NCI-H748 (cell line): ENCODE results near the gene ATP6V0D1.
"Not testable (repeated sequence)": the region's sequence is repeated elsewhere in the genome, so short reads cannot be mapped to it uniquely, and the experiment has no call there.

Source experiments
- DNase-seq: peaks from one replicate; lab custom pipeline; 2025; ENCODE audit not compliant: unreplicated experiment; lab: John Stamatoyannopoulos, UW

ATP6V0D1 gene

GRCh38 chr16:67504031-67505021 lies 23.4 kb upstream of the ATP6V0D1 start:
- peak; percentile 60 for DNase-seq

GRCh38 chr16:67499106-67499505 lies 18.1 kb upstream of the ATP6V0D1 start:
- no peak for DNase-seq

- DNase-seq, result no peak
These were observed 9.6 kb upstream of the ATP6V0D1 start for GRCh38 chr16:67490335-67491096.

- DNase-seq, result no peak
These were observed 8.6 kb upstream of the ATP6V0D1 start for GRCh38 chr16:67489401-67490083.

GRCh38 chr16:67487561-67487960 lies 6.6 kb upstream of the ATP6V0D1 start:
- DNase-seq, result not testable (repeated sequence)

GRCh38 chr16:67486805-67487204 lies 5.8 kb upstream of the ATP6V0D1 start:
- DNase-seq, result no peak

GRCh38 chr16:67483731-67484525 lies 3.0 kb upstream of the ATP6V0D1 start:
- DNase-seq, result no peak

GRCh38 chr16:67483150-67483549 lies 2.2 kb upstream of the ATP6V0D1 start, which contains the start of gene AGRP:
Gene AGRP, minus strand, starts transcription at chr16:67483547. Its CDS starts 149 bp downstream, at chr16:67483398.
- no peak for DNase-seq

- DNase-seq, result no peak
These were observed 1.4 kb upstream of the ATP6V0D1 start for GRCh38 chr16:67482233-67482924.

GRCh38 chr16:67481561-67482232 lies 740 bp upstream of the ATP6V0D1 start:
- DNase-seq, result peak; percentile 45

- DNase-seq, result no peak
These were observed 2.9 kb downstream of the ATP6V0D1 start for GRCh38 chr16:67477960-67478554.

GRCh38 chr16:67474551-67475455 lies 6.2 kb downstream of the ATP6V0D1 start:
- DNase-seq, result no peak

GRCh38 chr16:67471758-67472384 lies 9.1 kb downstream of the ATP6V0D1 start:
- DNase-seq, result no peak

- DNase-seq, result peak; percentile 23
These were observed 10.6 kb downstream of the ATP6V0D1 start for GRCh38 chr16:67470359-67470758.

GRCh38 chr16:67468731-67469130 lies 12.2 kb downstream of the ATP6V0D1 start:
- no peak for DNase-seq

- DNase-seq, result no peak
These were observed 14.4 kb downstream of the ATP6V0D1 start for GRCh38 chr16:67466581-67466980.

- DNase-seq, result no peak
These were observed 16.4 kb downstream of the ATP6V0D1 start for GRCh38 chr16:67464565-67464964.
